K562 treated with DMSO at 1 percent for 4 hours (cell line): ENCODE data around the gene SRSF5. TPM values are rescaled to one million over a fixed set of nuclear protein-coding genes. Genes with fewer than 3 reads are reported as not detected.

Experiments used
- total RNA-seq: library from RNA; unstranded; fragments of 300-600 nt; gene quantifications from 2 replicates; pipeline ENCODE4 v1.2.3, GENCODE V29; 2022; ENCODE audit not compliant: insufficient read depth

The SRSF5 gene
- 120 and 157 TPM in 2 replicates for total RNA-seq

DNA sequence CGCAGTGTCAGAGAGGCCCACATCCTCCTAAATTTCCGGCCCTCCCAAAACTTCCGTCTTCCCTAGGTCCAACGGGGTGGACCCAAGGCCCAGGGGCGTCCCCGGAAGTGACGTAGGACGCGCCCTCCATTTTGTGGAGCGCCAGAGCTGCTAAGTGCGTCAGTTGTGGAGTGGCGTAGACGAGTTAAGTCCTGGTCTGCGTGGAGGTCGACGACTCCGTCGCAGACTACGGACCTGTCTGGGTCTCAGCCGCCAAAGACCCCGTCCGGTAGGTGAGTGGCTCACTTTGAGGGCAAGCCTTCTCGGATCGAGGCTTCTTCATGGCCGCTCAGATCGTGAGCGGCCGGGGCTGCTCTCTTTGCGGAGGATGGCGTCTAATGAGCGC is at the start of gene SRSF5:
Gene SRSF5 (plus strand): TSS at position 159 of the 385 bp plus-strand sequence. CDS start 1,015 bp downstream, outside the sequence.

DNA sequence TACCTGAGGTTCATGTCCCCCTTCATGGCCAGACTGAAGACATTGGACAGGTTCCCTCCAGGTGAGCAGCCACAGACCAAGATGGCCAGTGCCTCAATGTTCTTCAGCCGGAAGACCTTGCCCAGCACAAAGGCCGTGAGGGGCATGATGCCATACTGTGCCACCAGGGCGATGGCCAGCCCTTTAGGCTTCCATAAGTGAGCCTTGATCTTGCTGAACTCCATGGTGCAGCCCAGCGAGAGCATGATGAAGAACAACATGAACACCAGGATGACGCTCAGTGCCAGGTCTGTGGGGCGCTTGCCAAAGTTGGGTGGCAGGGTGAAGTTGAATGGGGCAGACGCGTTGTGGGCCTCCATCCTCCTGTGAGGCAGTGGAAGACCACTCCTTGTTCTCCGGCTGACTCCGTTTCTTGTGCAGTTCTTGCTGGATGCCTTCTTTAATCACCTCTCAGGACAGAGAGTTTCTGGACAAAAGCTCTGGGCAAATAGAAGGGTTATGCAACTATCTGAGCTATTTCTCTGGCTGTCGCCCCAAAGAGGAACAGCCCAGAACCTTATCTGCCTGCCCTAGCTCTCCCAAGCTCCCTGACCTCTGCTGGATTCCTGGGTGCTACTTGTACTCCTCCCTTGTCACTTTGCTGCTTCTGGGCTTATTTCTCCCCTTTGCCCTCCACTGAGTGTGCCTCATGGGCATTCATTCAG is 30.0 kb downstream of the SRSF5 start, which contains the start of gene SLC10A1:
Gene SLC10A1 (minus strand): TSS at position 445 of the 704 bp plus-strand sequence. CDS start 86 bp downstream, at position 359.

Other genes starting within 250 kb of the SRSF5 start
- gene CCDC177, start 192.3 kb upstream of the SRSF5 start, total RNA-seq: not detected in 2 replicates
- gene SUSD6, start 155.5 kb upstream of the SRSF5 start, total RNA-seq: 6.8 and 7.7 TPM in 2 replicates
- not detected in 2 replicates for gene SLC10A1, start 30.1 kb downstream of the SRSF5 start, total RNA-seq
- gene SMOC1, start 112.3 kb downstream of the SRSF5 start, total RNA-seq: not detected in 2 replicates